ENCODE measurements around the gene ANAPC2.

GRCh38 chr9:137200311-137201204 is 12.2 kb upstream of the ANAPC2 start, which contains the start of gene TPRN:
- no peak for TF ChIP-seq CTCF (conservative IDR thresholded peaks at IDR 0.05)
- TF ChIP-seq EZH2 (IDR thresholded peaks at IDR 0.05; ENCODE audit: low read depth), result no peak

Data from PC-9 (cell line).